ENCODE results near the gene SLC25A4.
A peak's percentile ranks its signal among the peaks of the same experiment; 100 is the strongest.

SLC25A4 gene

DNA sequence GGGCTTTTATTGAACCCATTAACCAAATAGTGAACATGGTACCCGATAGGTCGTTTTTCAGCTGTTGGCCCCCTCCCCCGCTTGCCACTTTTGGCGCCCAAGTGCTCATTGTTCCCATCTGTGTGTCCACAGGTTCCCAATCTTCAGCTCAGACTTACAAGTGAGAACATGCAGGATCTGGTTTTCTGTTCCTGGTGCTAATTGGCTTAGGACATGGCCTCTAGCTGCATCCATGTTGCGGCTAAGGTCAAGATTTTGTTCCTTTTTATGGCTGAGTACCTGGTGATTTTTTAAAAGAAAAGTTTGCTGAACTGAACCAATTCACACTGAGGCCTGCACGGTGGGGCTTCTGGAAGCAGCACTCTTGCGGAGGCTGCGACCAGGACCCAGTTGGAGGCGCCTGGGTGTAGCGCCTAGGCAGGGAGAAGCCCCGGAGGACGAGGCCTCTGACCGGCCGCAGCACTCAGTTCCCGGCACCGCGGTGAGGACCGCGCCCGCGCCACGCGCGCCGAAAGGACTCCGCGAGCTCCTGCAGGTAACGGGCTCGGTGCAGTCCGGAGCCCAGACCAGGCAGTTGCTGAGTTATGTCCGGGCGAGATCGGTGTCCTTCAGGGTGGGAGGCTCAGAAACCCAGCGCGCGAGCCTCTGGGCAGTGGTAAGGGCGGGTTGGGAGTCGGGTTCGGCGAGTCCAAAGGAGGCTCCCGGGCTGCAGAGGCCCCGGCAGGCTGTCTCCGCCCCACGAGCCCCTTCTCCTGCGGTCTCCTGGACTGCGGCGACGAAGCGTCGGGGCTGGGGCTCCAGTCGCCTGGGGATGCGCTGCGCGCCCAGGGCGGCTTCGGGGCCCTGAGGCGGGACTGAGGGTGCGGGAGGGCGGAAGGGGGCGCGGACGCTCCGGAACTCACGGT is 15.8 kb upstream of the SLC25A4 start:
- TF ChIP-seq, protein P1, sequence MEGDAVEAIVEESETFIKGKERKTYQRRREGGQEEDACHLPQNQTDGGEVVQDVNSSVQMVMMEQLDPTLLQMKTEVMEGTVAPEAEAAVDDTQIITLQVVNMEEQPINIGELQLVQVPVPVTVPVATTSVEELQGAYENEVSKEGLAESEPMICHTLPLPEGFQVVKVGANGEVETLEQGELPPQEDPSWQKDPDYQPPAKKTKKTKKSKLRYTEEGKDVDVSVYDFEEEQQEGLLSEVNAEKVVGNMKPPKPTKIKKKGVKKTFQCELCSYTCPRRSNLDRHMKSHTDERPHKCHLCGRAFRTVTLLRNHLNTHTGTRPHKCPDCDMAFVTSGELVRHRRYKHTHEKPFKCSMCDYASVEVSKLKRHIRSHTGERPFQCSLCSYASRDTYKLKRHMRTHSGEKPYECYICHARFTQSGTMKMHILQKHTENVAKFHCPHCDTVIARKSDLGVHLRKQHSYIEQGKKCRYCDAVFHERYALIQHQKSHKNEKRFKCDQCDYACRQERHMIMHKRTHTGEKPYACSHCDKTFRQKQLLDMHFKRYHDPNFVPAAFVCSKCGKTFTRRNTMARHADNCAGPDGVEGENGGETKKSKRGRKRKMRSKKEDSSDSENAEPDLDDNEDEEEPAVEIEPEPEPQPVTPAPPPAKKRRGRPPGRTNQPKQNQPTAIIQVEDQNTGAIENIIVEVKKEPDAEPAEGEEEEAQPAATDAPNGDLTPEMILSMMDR (IDR thresholded peaks at IDR 0.05; ENCODE audit: extremely low read depth, insufficient read depth, missing control alignments), result no peak
- DNase-seq (ENCODE audit: low spot score), result peak; percentile 57
- in situ Hi-C loops (cut with MboI; ENCODE audit: low pct_unique_long_range_greater_than_20kb, low sequenced_read_pairs, unreplicated experiment), result no loop called here

DNA sequence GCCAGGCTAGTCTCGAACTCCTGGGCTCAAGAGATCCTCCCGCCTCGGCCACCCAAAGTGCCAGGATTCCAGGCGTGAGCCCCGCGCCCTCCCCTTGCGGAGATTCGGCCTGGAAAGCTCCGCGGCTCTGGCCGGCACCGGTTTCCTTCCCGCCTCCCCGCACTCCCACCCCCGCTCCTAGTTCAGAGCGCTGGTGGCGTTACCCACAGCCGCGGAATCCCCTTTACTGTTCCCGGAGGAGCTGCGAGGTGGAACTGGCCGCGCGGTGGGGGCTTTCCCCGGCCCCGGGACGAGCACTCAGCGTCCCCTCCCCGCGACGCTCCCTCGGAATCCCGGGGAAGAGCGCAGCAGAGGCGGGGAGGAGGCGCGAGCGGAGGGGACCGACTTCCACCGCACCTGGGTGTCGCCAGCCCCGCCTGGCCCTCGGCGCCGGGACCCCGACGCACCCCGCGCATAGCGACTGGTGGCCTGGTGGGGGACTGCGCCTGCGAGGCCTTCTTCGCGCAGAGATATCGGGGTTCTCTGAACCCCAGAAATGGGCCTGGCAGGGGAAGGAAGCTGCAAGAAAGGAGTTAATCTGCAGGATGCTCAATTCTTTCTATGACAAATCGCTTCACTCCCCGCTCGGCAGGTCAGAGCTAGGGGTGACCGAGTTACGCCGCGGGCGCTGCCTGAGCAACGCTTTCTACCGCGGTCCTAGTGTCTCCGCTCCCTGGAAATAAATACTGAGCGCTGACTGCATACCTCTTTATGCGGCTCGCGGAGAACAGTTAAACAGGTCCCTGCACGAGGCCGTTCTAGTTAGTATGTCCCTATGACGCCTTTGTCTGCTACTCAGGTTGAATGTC is 14.6 kb upstream of the SLC25A4 start:
- in situ Hi-C loops (cut with MboI; ENCODE audit: low pct_unique_long_range_greater_than_20kb, low sequenced_read_pairs, unreplicated experiment), result no loop called here
- DNase-seq (ENCODE audit: low spot score), result peak; percentile 61
- TF ChIP-seq, protein P1 (IDR thresholded peaks at IDR 0.05; ENCODE audit: extremely low read depth, insufficient read depth, missing control alignments), result no peak

DNA sequence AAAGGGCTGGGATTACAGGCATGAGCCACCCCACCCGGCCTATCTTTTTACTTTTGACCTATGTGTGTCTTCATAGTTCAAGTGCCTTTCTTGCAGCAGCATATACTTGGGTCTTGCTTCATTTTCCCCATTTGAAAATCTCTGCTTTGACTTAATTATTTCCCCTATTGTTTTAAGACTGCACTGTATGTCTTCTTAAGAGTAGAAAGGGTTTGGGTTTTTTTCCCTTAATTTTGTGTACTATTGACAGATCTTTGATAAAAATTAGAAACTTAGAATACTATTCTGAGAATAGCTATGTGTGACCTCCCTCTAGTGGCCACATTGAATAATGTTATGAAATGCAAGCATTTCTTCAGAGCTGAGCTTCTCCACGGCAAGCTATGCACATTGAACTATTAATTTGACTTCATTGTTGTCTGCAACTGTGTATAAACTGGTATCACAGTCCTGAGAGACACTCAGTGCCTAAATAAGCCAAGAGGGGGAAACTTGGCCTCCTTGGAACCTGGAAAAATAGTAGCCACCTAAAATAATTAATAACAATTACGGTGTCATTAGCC is 8.7 kb upstream of the SLC25A4 start:
- peak; percentile 81 for DNase-seq (ENCODE audit: low spot score)
- TF ChIP-seq, protein P1 (IDR thresholded peaks at IDR 0.05; ENCODE audit: extremely low read depth, insufficient read depth, missing control alignments), result peak; percentile 73

DNA sequence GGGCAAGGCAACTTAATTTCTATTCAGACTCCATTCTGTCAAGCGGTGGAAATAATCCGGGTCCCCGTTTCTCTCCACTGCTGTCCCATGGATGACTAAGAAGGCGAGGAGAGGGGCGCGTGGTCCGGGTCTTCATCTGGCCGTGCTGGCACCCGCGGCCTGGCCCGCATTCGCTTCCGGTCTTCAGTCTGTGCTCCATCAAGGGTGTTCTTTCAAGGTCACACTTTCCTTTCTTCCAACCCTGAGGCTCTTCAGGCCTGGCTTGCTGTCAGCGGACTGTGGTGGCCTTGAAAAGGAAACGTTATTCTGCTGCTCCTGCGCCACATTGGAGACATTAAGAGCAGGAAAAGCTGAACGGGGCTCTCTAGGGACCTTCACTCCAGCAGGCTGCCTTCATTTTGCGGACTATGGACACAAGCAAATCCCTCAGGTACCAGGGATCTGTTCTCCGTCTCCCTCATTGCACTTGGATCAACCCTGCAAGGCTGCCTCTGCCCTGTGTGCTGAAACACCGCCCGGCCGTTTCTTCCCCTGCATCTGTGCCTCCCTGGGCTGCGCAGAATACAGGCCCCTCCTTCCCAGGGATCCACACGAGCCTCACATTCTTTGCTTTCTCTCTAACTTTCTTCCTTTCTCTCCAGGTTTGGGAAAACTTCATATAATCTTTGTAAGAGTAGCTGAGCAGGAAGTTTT is 5.7 kb upstream of the SLC25A4 start:
- no peak for DNase-seq (ENCODE audit: low spot score)
- in situ Hi-C loops (cut with MboI; ENCODE audit: low pct_unique_long_range_greater_than_20kb, low sequenced_read_pairs, unreplicated experiment), result loop anchor here (10.0 kb wide), 1 partner anchor 103 kb away; no protein-coding TSS in a partner anchor
- TF ChIP-seq, protein P1 (IDR thresholded peaks at IDR 0.05; ENCODE audit: extremely low read depth, insufficient read depth, missing control alignments), result no peak

More for the DNA sequence above, 8.7 kb upstream of the SLC25A4 start:
- in situ Hi-C loops (cut with MboI; ENCODE audit: low pct_unique_long_range_greater_than_20kb, low sequenced_read_pairs, unreplicated experiment), result loop anchor here (10.0 kb wide), 1 partner anchor 100 kb away; no protein-coding TSS in a partner anchor

DNA sequence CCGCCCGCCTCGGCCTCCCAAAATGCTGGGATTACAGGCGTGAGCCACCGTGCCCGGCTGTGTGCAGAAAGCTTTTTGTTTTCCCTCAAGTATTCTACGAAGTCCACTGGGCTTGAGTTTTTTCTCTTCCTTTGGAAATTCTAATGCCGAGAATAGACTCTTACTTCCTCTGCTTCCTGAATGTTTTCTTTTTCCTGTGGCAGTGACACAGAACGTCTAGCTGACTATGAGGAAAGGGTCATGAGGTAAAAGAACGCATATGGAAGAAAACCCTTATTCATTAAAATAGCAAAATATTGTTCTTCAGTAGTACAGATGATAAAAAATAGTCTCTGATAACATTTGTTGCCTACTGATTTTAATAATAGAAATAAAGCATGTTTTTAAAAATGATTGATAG is 4.9 kb upstream of the SLC25A4 start:
- no peak for DNase-seq (ENCODE audit: low spot score)
- TF ChIP-seq, protein P1 (IDR thresholded peaks at IDR 0.05; ENCODE audit: extremely low read depth, insufficient read depth, missing control alignments), result no peak
- in situ Hi-C loops (cut with MboI; ENCODE audit: low pct_unique_long_range_greater_than_20kb, low sequenced_read_pairs, unreplicated experiment), result loop anchor here (10.0 kb wide), 1 partner anchor 103 kb away; no protein-coding TSS in a partner anchor
